HG03469 (cell line): Measurements from ENCODE around the gene PRAMEF27.
"Not testable (repeated sequence)": the region's sequence is repeated elsewhere in the genome, so short reads cannot be mapped to it uniquely, and the experiment has no call there.

Experiments used
- ATAC-seq: cut with Tn5 transposase; IDR thresholded peaks from one replicate; pipeline ENCODE4 v1.9.1; 2021; ENCODE audit warnings: mild to moderate bottlenecking, moderate library complexity, moderate number of reproducible peaks; ENCODE audit not compliant: unreplicated experiment

PRAMEF27 gene

GRCh38 chr1:13056475-13056874 lies at the start of gene PRAMEF27:
PRAMEF27 (minus strand) TSS chr1:13056575; CDS start chr1:13053659, 2,916 bp downstream.
- ATAC-seq = not testable (repeated sequence)

GRCh38 chr1:13070474-13070873 lies 14.1 kb upstream of the PRAMEF27 start, which contains the start of gene PRAMEF25:
PRAMEF25 (plus strand) TSS chr1:13070774; CDS start chr1:13073694, 2,920 bp downstream.
- not testable (repeated sequence) for ATAC-seq

DNA sequence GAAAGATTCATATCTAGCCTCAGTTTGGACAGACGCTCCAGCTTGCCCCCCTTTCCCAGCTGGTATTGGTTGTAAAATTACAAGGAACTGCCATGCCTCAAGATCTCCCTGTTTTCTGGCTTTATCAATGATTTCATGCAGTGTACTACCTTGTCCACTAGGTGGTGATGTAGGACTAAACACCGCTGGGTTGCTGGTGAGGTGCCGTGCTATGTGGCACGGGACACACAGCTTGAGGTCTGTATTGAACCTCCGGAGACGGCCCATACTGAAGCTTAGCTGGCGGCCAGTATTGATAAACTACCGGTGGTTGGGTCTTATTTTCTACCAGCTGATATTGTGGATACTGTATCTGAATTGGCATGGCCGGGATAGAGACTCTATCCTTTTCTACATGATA lies 36.5 kb downstream of the PRAMEF27 start:
- ATAC-seq = not testable (repeated sequence)

DNA sequence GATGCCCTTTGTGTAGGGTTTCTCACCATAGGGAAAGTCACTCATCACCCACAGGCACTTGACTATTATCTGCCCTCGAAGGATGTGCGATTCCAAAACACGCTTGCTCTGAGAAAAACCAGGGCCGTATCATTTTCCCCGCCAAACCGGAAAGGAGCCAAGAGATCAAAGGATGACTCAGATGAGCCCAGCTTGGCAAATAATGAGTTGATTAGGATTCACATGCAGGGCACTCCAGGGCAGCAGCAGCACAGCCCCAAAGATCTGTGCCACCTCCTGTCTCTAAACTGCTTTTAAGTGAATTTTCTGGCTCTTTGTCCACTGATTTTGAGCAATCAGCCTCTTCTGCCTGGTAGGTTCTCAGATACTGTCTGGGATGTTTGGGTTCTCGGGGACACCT lies 44.4 kb downstream of the PRAMEF27 start:
- not testable (repeated sequence) for ATAC-seq

GRCh38 chr1:13009348-13009747 lies 47.0 kb downstream of the PRAMEF27 start:
- ATAC-seq = not testable (repeated sequence)

DNA sequence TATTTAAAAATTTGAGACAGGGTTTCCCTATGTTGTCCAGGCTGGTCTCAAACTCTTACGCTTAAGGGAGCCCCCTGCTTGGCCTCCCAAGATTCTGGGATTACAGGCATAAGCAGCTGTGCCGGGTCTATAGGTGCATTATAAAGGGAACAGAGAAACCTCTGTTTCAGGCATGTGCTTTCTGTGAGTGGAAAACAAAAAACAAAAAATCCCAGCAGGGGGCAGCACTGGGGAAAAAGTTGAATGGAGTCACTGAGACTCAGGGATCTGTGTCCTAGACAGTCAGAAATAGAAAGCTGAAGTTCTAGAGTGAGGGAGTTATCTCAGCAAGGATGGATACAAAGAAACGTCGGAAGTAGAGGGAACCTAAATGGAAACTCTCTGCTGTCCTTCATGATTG lies 50.6 kb downstream of the PRAMEF27 start:
- ATAC-seq = not testable (repeated sequence)
